Smooth muscle cell (in vitro differentiated cells): ENCODE results near the gene PTH2R. TPM values are rescaled to one million over a fixed set of nuclear protein-coding genes. Genes with fewer than 3 reads are reported as not detected.

ENCODE experiments used
- DNase-seq: peaks from one replicate; lab custom pipeline; 2025; ENCODE audit not compliant: unreplicated experiment; lab: John Stamatoyannopoulos, UW
- H2AFZ ChIP-seq: fragments of 200-600 bp; sonication (generic); 2 replicates; pipeline ENCODE4 v1.6.0; 2016; ENCODE audit warnings: antibody characterized with exemption, low read depth, mild to moderate bottlenecking
- H3F3A ChIP-seq: fragments of 200-600 bp; sonication (generic); 2 replicates; pipeline ENCODE4 v1.6.0; 2017; ENCODE audit warnings: antibody characterized with exemption, low read depth
- H3K27ac ChIP-seq: fragments of 200-600 bp; sonication (generic); 2 replicates; pipeline ENCODE4 v1.5.1; 2016; ENCODE audit warnings: low read depth, mild to moderate bottlenecking
- H3K27me3 ChIP-seq: fragments of 200-600 bp; sonication (generic); 2 replicates; pipeline ENCODE4 v1.6.1; 2016; ENCODE audit warnings: low read depth, mild to moderate bottlenecking
- H3K36me3 ChIP-seq: fragments of 200-600 bp; sonication (generic); 2 replicates; pipeline ENCODE4 v1.5.1; 2016; ENCODE audit warnings: low read depth
- H3K4me1 ChIP-seq: fragments of 200-600 bp; sonication (generic); 2 replicates; pipeline ENCODE4 v1.5.1; 2016; ENCODE audit warnings: low read depth
- H3K4me2 ChIP-seq: fragments of 200-600 bp; sonication (generic); 2 replicates; pipeline ENCODE4 v1.6.0; 2016; ENCODE audit warnings: mild to moderate bottlenecking
- H3K4me3 ChIP-seq: fragments of 200-600 bp; sonication (generic); 2 replicates; pipeline ENCODE4 v1.5.1; 2016; ENCODE audit warnings: mild to moderate bottlenecking
- H3K79me2 ChIP-seq: fragments of 200-600 bp; sonication (generic); 2 replicates; pipeline ENCODE4 v1.6.0; 2016; ENCODE audit warnings: low read depth, mild to moderate bottlenecking
- H3K9ac ChIP-seq: fragments of 200-600 bp; sonication (generic); 2 replicates; pipeline ENCODE4 v1.6.0; 2016; ENCODE audit warnings: low read depth
- H3K9me3 ChIP-seq: fragments of 200-600 bp; sonication (generic); replicated peaks from 2 replicates; pipeline ENCODE4 v1.5.1; 2016; ENCODE audit warnings: low read depth
- H4K20me1 ChIP-seq: fragments of 200-600 bp; sonication (generic); 2 replicates; pipeline ENCODE4 v1.6.0; 2016; ENCODE audit warnings: low read depth
- WGBS: methylation state at CpG from one replicate; pipeline ENCODE4 v1.1.7; 2016; ENCODE audit warnings: low lambda C conversion rate; 5-methylcytosine and 5-hydroxymethylcytosine counted together
- polyA plus RNA-seq: library from polyadenylated mRNA; unstranded; fragments of >200 nt; fragmentation: Nextera tagmentation; extraction: Ambion mirVana; gene quantifications from 2 replicates; pipeline ENCODE4 v1.2.1, GENCODE V29; 2016
- total RNA-seq: library from RNA; depleted of rRNA; stranded (reverse); fragments of >200 nt; gene quantifications from 2 replicates; pipeline ENCODE4 v1.2.3, GENCODE V29; 2014
- TF ChIP-seq, protein P1 (sequence below): fragments of 200-600 bp; sonication (generic); IDR thresholded peaks from 2 replicates; pipeline ENCODE4 v1.5.1; 2017; ENCODE audit warnings: borderline replicate concordance, mild to moderate bottlenecking, antibody characterized with exemption; ENCODE audit not compliant: insufficient read depth, poor library complexity, severe bottlenecking

The PTH2R gene
- total and polyA plus RNA-seq, 2 experiments from 2014 or later = not detected

DNA sequence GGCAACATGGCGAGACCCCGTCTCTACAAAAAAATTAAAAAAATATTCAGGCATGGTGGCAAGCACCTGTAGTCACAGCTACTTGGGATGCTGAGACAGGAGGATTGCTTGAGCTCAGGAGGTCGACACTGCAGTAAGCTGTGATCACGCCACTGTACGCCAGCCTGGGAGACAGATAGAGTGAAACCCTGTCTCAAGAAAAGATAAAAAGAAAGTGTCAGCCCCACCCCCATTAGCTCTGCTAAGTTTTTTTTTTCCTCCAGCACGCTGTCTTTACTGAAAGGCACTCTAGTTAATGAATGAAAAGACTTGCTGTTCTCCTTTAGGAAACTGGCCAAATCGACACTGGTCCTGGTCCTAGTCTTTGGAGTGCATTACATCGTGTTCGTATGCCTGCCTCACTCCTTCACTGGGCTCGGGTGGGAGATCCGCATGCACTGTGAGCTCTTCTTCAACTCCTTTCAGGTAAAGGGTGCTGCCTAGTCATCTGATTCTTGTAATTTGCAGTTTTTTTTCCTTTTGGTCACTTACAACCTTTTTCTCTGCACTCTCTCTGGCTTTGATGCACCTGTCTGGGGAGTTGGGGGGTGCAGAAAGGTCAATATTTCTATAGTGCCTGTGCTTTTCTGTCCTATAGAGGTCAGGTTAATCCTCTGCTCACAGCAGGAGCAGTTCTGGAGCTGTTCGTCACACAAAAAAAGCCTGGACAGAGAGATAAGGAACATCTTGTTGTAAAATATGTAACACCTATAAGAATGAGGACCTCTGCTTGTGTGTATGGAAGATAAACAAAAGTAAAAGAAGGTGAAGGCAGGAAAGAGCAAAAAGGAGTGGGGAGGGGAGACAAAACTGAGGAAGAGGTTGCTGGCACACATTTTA lies 82.3 kb downstream of the PTH2R start:
- H4K20me1 ChIP-seq = no peaks in the 10 kb centered on the region
- no peaks in the 10 kb centered on the region for H3K27me3 ChIP-seq
- no peak overlapping the region for H3K9ac ChIP-seq
- DNase-seq = no peak
- WGBS = 77% methylated on average over 12 of the region's 12 CpGs
- no peaks in the 10 kb centered on the region for H3F3A ChIP-seq
- no peaks in the 10 kb centered on the region for H3K4me1 ChIP-seq
- no peaks in the 10 kb centered on the region for H3K36me3 ChIP-seq
- TF ChIP-seq, protein P1, sequence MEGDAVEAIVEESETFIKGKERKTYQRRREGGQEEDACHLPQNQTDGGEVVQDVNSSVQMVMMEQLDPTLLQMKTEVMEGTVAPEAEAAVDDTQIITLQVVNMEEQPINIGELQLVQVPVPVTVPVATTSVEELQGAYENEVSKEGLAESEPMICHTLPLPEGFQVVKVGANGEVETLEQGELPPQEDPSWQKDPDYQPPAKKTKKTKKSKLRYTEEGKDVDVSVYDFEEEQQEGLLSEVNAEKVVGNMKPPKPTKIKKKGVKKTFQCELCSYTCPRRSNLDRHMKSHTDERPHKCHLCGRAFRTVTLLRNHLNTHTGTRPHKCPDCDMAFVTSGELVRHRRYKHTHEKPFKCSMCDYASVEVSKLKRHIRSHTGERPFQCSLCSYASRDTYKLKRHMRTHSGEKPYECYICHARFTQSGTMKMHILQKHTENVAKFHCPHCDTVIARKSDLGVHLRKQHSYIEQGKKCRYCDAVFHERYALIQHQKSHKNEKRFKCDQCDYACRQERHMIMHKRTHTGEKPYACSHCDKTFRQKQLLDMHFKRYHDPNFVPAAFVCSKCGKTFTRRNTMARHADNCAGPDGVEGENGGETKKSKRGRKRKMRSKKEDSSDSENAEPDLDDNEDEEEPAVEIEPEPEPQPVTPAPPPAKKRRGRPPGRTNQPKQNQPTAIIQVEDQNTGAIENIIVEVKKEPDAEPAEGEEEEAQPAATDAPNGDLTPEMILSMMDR = no peak
- H3K4me2 ChIP-seq = no peak overlapping the region
- H3K27ac ChIP-seq = no peak overlapping the region
- no peak overlapping the region for H2AFZ ChIP-seq
- no peaks in the 10 kb centered on the region for H3K9me3 ChIP-seq
- H3K4me3 ChIP-seq = no peak overlapping the region
- H3K79me2 ChIP-seq = no peaks in the 10 kb centered on the region

GRCh38 chr2:208489687-208490086 lies 83.1 kb downstream of the PTH2R start:
- TF ChIP-seq, protein P1 = no peak
- no peak for DNase-seq
- H3K9me3 ChIP-seq = no peaks in the 10 kb centered on the region
- no peak overlapping the region for H3K4me3 ChIP-seq
- no peak overlapping the region for H3K9ac ChIP-seq
- no peak overlapping the region for H2AFZ ChIP-seq
- H3K79me2 ChIP-seq = no peaks in the 10 kb centered on the region
- no peaks in the 10 kb centered on the region for H3K36me3 ChIP-seq
- H3K27ac ChIP-seq = no peak overlapping the region
- WGBS = 41% methylated on average over 2 of the region's 2 CpGs
- no peaks in the 10 kb centered on the region for H3K4me1 ChIP-seq
- H4K20me1 ChIP-seq = no peaks in the 10 kb centered on the region
- no peak overlapping the region for H3K4me2 ChIP-seq
- no peaks in the 10 kb centered on the region for H3F3A ChIP-seq
- no peaks in the 10 kb centered on the region for H3K27me3 ChIP-seq

DNA sequence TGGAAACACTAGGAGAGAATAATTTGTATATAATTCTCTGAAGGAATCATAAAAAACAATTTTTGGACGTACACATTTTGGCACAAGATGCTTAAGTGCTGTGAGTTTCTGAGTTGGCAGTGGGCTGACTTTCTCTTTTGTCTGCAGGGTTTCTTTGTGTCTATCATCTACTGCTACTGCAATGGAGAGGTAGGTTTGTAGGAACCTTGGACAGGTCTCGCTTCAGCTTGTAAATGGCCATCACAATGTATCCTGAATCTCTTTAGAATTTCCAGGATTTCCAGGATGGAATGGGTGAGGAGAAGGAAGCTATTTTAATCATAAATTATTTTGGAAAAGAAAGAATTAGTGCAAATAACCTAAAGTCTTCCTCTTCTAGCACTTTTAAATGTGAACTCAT lies 83.9 kb downstream of the PTH2R start:
- Histone ChIP-seq H3K9ac (no peak overlapping the region), H3K4me3 (no peak overlapping the region)
- WGBS = 93% methylated on average over 2 of the region's 2 CpGs

More for the DNA sequence above, 83.9 kb downstream of the PTH2R start:
- Histone ChIP-seq H3K4me1 (peaks cover under 1% of the 10 kb centered on the region), H4K20me1 (no peaks in the 10 kb centered on the region), H3K36me3 (no peaks in the 10 kb centered on the region), H3K79me2 (no peaks in the 10 kb centered on the region), H3K27me3 (no peaks in the 10 kb centered on the region), H2AFZ (no peak overlapping the region), H3F3A (no peaks in the 10 kb centered on the region), H3K9me3 (no peaks in the 10 kb centered on the region), H3K4me2 (no peak overlapping the region), H3K27ac (no peak overlapping the region)
- DNase-seq = no peak
- TF ChIP-seq, protein P1 = no peak
